Heart left ventricle (tissue), 13 donors: ENCODE data around the gene PNCK.

Experiments used
- CTCF ChIP-seq, 12 donors: fragments of 200-600 bp; sonication (generic) in 4 of 12; IDR thresholded peaks; one replicate each; pipeline versions ENCODE4 v1.5.0 to v1.8.0; 2018 to 2022; ENCODE audit warnings: antibody characterized with exemption in 12 of 12, mild to moderate bottlenecking in 5 of 12
- POLR2A ChIP-seq, 2 donors: fragments of 450-650 bp; IDR thresholded peaks; one replicate each; pipeline ENCODE4 v1.6.1; 2017; ENCODE audit warnings: antibody characterized with exemption in 2 of 2, mild to moderate bottlenecking in 2 of 2, moderate library complexity in 2 of 2
- donor health status: ischemic (EF 13 %, LVEDD 7.1; RV severe dilation, severe dysfunction).
- donor health status: DM: no; HTN: yes; CAD: no.
- donor health status: DM: no; HTN: no; CAD: no.
- donor health status: ischemic (EF 25% LVEDD 6.9; RV normal size, moderate dysfunction).
- donor health status: ischemic (EF 25% LVEDD 5.7; RV mildly dilated, moderate dysfunction).
- donor health status: ischemic (EF 35%, LVEDD 5.7; RV mildly dilated, moderate dysfunction).
- donor health status: nonischemic (EF 11% LVEDD 7.7; RV severe dilation, severe dysfunction).
- donor health status: DM: yes; HTN: yes; CAD: no.
- donor health status: PGD.
- donor health status: ischemic (EF 29% LVEDD 5.4; RV normal size, mild dysfunction).
- donor health status: nonischemic (EF 23%, LVEDD 6.1; RV moderate dilation, normal function).

- TF ChIP-seq CTCF (IDR thresholded peaks at IDR 0.05) (peak in 11 of 12 donors; percentile 20 to 54 (median 36)), POLR2A (IDR thresholded peaks at IDR 0.05) (no peak)
Observed at GRCh38 chrX:153687121-153688039, 13.8 kb upstream of the PNCK start, which contains the start of gene SLC6A8.
